Transverse colon (tissue), 4 donors: ENCODE data around the gene ZDHHC13. TPM values are rescaled to one million over a fixed set of nuclear protein-coding genes. Genes with fewer than 3 reads are reported as not detected.

ENCODE experiments used
- DNase-seq: peaks from one replicate; pipeline ENCODE4 v3.0.0-alpha.2; 2019
- H3K27ac ChIP-seq, 4 donors: fragments of 200-600 bp; sonication (generic); 2 replicates each; pipeline ENCODE4 v1.5.1; 2016 to 2018; ENCODE audit warnings: inconsistent platforms in 4 of 4
- H3K27me3 ChIP-seq: fragments of 200-600 bp; sonication (generic); 2 replicates; pipeline ENCODE4 v1.5.1; 2017; ENCODE audit warnings: inconsistent platforms
- H3K36me3 ChIP-seq, 4 donors: fragments of 200-600 bp; sonication (generic); 2 replicates each; pipeline ENCODE4 v1.5.1; 2017 to 2019; ENCODE audit warnings: inconsistent platforms in 4 of 4
- H3K4me1 ChIP-seq, 4 donors: fragments of 200-600 bp; sonication (generic); 2 replicates each; pipeline ENCODE4 v1.5.1; 2017 to 2020; ENCODE audit warnings: inconsistent platforms in 4 of 4
- H3K4me3 ChIP-seq, 4 donors: fragments of 200-600 bp; sonication (generic); 1 replicate in 1 of 4; 2 replicates in 3 of 4; pipeline versions ENCODE4 v1.5.1 to v1.6.1; 2017 to 2019; ENCODE audit warnings: inconsistent platforms in 4 of 4
- H3K9me3 ChIP-seq, 2 donors: fragments of 200-600 bp; sonication (generic); 2 replicates each; pipeline ENCODE4 v1.5.1; 2017 to 2019; ENCODE audit warnings: inconsistent platforms in 2 of 2
- CTCF ChIP-seq, 5 experiments: fragments of 200-600 bp in 3 of 5; fragments of 450-650 bp in 2 of 5; sonication (generic) in 3 of 5; IDR thresholded peaks; 1 replicate in 2 of 5; 2 replicates in 3 of 5; pipeline ENCODE4 v1.5.1; 2016 to 2017; ENCODE audit warnings: antibody characterized with exemption in 5 of 5, inconsistent platforms in 3 of 5, mild to moderate bottlenecking in 2 of 5, moderate library complexity in 1 of 5
- EP300 ChIP-seq: sonication (generic); formaldehyde crosslinking; IDR thresholded peaks from one replicate; pipeline ENCODE4 v1.6.1; 2017; ENCODE audit warnings: antibody characterized with exemption, low read depth
- POLR2A ChIP-seq: fragments of 450-650 bp; IDR thresholded peaks from one replicate; pipeline ENCODE4 v1.6.1; 2016; ENCODE audit warnings: antibody characterized with exemption, mild to moderate bottlenecking, moderate library complexity
- POLR2AphosphoS5 ChIP-seq, 3 donors: sonication (generic); formaldehyde crosslinking; IDR thresholded peaks; one replicate each; pipeline ENCODE4 v1.6.1; 2016; ENCODE audit warnings: antibody characterized with exemption in 3 of 3
- WGBS, 2 donors: methylation state at CpG; one replicate each; pipeline ENCODE4 v1.1.5; 2018; ENCODE audit warnings: low coverage in 1 of 2; 5-methylcytosine and 5-hydroxymethylcytosine counted together
- in situ Hi-C, 4 donors: fragments of 200-750 bp; cut with MboI; loops; one replicate each; pipeline versions ENCODE4 v1.15.0 to v1.15.1; 2017; ENCODE audit warnings: low sequenced_read_pairs in 3 of 4, low pct_ligation_motif_present in 1 of 4, low pct_unique_long_range_greater_than_20kb in 1 of 4
- intact Hi-C: fragments of 100-400 bp; cut with DNase I; formaldehyde crosslinking; loops from one replicate; pipeline ENCODE4 v1.15.1; 2023; ENCODE audit warnings: low total_unique reads
- total RNA-seq, 4 donors: library from RNA; depleted of rRNA; stranded (reverse); fragments of >200 nt; gene quantifications; one replicate each; pipeline ENCODE4 v1.1.0, GENCODE V29; 2016

The ZDHHC13 gene
- total RNA-seq, 4 donors from 2014 or later: 16.1 to 33.3 (median 28.3) TPM

GRCh38 chr11:19199771-19200170, 82.8 kb downstream of the ZDHHC13 start:
- 10 to 11% methylated on average over 3 of the region's 3 CpGs for WGBS, 2 donors
- peak overlapping the region in 3 of 4 donors; percentile 22 to 52 (median 48) for H3K27ac ChIP-seq
- intact Hi-C loops: no loop called here

GRCh38 chr11:19200410-19201201, 83.6 kb downstream of the ZDHHC13 start:
- TF ChIP-seq POLR2AphosphoS5 (IDR thresholded peaks at IDR 0.05): no peak
- TF ChIP-seq EP300: no peak
- no peak for TF ChIP-seq CTCF (IDR thresholded peaks at IDR 0.05)
- TF ChIP-seq POLR2A: no peak
- DNase-seq: peak; percentile 60

More at GRCh38 chr11:19199771-19200170, 82.8 kb downstream of the ZDHHC13 start:
- Histone ChIP-seq H3K4me1 (peaks cover 0 to 19% (median 5%) of the 10 kb centered on the region in 4 donors), H3K27me3 (no peaks in the 10 kb centered on the region), H3K36me3 (no peaks in the 10 kb centered on the region), H3K4me3 (no peak overlapping the region), H3K9me3 (no peaks in the 10 kb centered on the region)
- TF ChIP-seq EP300: no peak
- TF ChIP-seq POLR2A: no peak
- no peak for TF ChIP-seq CTCF (IDR thresholded peaks at IDR 0.05)
- in situ Hi-C loops: no loop called here
- DNase-seq: no peak

DNA sequence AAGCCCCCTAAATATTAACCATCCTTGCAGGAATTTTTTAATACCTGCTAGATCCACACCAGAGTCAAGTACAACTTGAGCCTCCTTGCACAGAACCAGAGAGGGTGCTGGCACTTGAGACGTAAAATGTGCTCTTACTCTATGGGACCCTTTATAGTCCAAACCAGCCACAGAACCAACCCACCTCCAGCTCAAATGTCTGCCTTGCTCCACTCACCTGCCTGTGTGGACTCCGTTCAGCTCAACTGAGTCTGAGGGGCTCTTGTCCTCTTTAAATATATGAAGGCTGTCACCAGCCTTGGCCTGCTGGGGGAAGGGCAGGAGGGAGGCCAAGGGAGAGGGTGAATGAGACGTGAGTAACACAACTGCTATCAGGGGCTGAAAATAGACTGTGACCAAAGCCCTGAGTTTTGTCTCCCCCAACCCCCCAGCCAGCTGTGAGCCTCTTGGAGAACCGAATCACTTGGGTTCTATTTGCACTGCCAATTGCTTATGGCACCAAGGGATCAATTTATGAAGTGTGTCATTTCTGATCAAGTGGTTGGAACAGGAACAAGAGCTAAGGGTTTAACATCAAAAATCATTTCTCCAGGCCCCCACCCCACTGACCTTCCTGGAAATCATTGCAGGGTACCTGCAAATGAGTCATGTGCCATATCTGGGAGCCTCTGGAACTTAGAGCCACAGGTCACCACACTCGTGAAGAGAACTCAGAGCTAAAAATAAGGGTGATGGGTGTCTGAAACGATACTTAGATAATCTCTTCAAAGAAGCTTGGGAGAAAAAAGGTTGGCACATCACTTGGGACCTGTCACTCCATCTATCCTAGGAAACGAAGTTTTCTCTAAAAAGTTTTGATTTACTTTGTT, 85.0 kb downstream of the ZDHHC13 start, which contains the start of gene CSRP3:
Gene CSRP3, minus strand, starts transcription at position 247 of the 869 bp plus-strand sequence. CDS start 9,535 bp downstream, outside the sequence.
- Histone ChIP-seq H3K4me1 (peaks cover 0 to 14% (median 5%) of the 10 kb centered on the region in 4 donors), H3K4me3 (no peak within 1 kb of the TSS), H3K27ac (peak within 1 kb of the TSS in 2 of 4 donors; percentile 48 to 52), H3K9me3 (no peaks in the 10 kb centered on the region), H3K36me3 (no peaks in the 10 kb centered on the region), H3K27me3 (no peaks in the 10 kb centered on the region)
- 79 to 82% methylated on average over 5 to 7 of the region's 7 CpGs for WGBS, 2 donors
- intact Hi-C loops (no loop called here), in situ Hi-C loops (no loop called here)
- TF ChIP-seq EP300 (no peak), POLR2AphosphoS5 (IDR thresholded peaks at IDR 0.05) (no peak), POLR2A (no peak), CTCF (IDR thresholded peaks at IDR 0.05) (no peak)
- no peak for DNase-seq

More at GRCh38 chr11:19200410-19201201, 83.6 kb downstream of the ZDHHC13 start:
- Histone ChIP-seq H3K27me3 (no peaks in the 10 kb centered on the region), H3K27ac (peak overlapping the region; percentile 21 to 52 (median 35)), H3K9me3 (no peaks in the 10 kb centered on the region), H3K4me1 (peaks cover 0 to 19% (median 5%) of the 10 kb centered on the region in 4 donors), H3K4me3 (no peak overlapping the region), H3K36me3 (no peaks in the 10 kb centered on the region)
- intact Hi-C loops (no loop called here), in situ Hi-C loops (no loop called here)
- 23 to 33% methylated on average over 5 to 6 of the region's 6 CpGs for WGBS, 2 donors

- Histone ChIP-seq H3K4me3 (no peak overlapping the region), H3K36me3 (no peaks in the 10 kb centered on the region), H3K27me3 (no peaks in the 10 kb centered on the region), H3K9me3 (no peaks in the 10 kb centered on the region), H3K4me1 (peaks cover 0 to 15% (median 4%) of the 10 kb centered on the region in 4 donors), H3K27ac (no peak overlapping the region)
- intact Hi-C loops (no loop called here), in situ Hi-C loops (no loop called here)
- no peak for DNase-seq
- WGBS, 2 donors: 93 to 94% methylated on average over 5 of the region's 5 CpGs
- TF ChIP-seq POLR2A: no peak
- TF ChIP-seq EP300: no peak
- TF ChIP-seq CTCF (IDR thresholded peaks at IDR 0.05): no peak
- no peak for TF ChIP-seq POLR2AphosphoS5 (IDR thresholded peaks at IDR 0.05)
Observed at GRCh38 chr11:19204836-19205235, 87.9 kb downstream of the ZDHHC13 start.
